HepG2 (cell line): ENCODE results near the gene ATXN2. TPM values are rescaled to one million over a fixed set of nuclear protein-coding genes. Genes with fewer than 3 reads are reported as not detected.
A peak's percentile ranks its signal among the peaks of the same experiment; 100 is the strongest.

ENCODE experiments used
- ATAC-seq: fragments of 200-7000 bp; cut with Tn5 transposase; 3 replicates; pipeline ENCODE4 v1.9.1; 2020; ENCODE audit warnings: mild to moderate bottlenecking, moderate library complexity
- BruUV-seq: library from RNA; stranded (reverse); fragments of 400-500 nt; replicated peaks from 2 replicates; lab custom pipeline; 2021; lab: Mats Ljungman, UMichigan
- CTCF ChIA-PET: fragments of 300-600 bp; formaldehyde crosslinking; extraction: SDS; loops from one replicate; lab custom pipeline; 2021; ENCODE audit warnings: low total read pairs, inconsistent platforms, low intra/inter-chr PET ratio; lab: Yijun Ruan, JAX
- POLR2A ChIA-PET: fragments of 350-600 bp; sonication (Branson Sonifier 250); formaldehyde crosslinking; loops from one replicate; lab custom pipeline; 2020; ENCODE audit warnings: antibody characterized with exemption, inconsistent platforms; lab: Yijun Ruan, JAX
- DNase-seq: peaks from one replicate; pipeline ENCODE4 v3.0.0-alpha.2; 2015; ENCODE audit warnings: low spot score
- FAIRE-seq: peaks from 3 replicates; lab custom pipeline; 2011; peaks lifted over from hg19 to GRCh38; lab: Jason Lieb, UNC
- H2AFZ ChIP-seq: one replicate; pipeline ENCODE4 v1.6.1; 2011; ENCODE audit warnings: low read length, inconsistent platforms
- H3K27ac ChIP-seq: fragments of 300-600 bp; 3 replicates; pipeline ENCODE4 v1.8.0; 2011; ENCODE audit warnings: mixed run types, mild to moderate bottlenecking, mixed read lengths, low read length, inconsistent platforms; ENCODE audit not compliant: insufficient read depth; ENCODE audit errors: extremely low read length
- H3K27me3 ChIP-seq, 2 experiments: fragments of 200-600 bp in 1 of 2; 2 replicates in 1 of 2; 3 replicates in 1 of 2; pipeline versions ENCODE4 v1.6.0 to v1.8.0; 2011; ENCODE audit warnings: low read length in 2 of 2, mild to moderate bottlenecking in 2 of 2, moderate library complexity in 2 of 2, inconsistent platforms in 1 of 2; ENCODE audit not compliant: insufficient read depth in 2 of 2, control insufficient read depth in 1 of 2
- H3K36me3 ChIP-seq, 2 experiments: fragments of 200-600 bp in 1 of 2; replicated peaks in 1 of 2; 2 replicates in 1 of 2; 3 replicates in 1 of 2; pipeline versions ENCODE4 v1.5.1 to v1.8.0; 2011; ENCODE audit warnings: low read length in 2 of 2, inconsistent platforms in 1 of 2; ENCODE audit not compliant: insufficient read depth in 2 of 2, control insufficient read depth in 1 of 2
- H3K4me1 ChIP-seq: 2 replicates; pipeline ENCODE4 v1.5.1; 2012; ENCODE audit warnings: low read length, inconsistent platforms; ENCODE audit not compliant: insufficient read depth
- H3K4me2 ChIP-seq: 2 replicates; pipeline ENCODE4 v1.6.0; 2011; ENCODE audit warnings: low read depth, low read length, inconsistent platforms
- H3K4me3 ChIP-seq, 3 experiments: fragments of 200-600 bp in 1 of 3; sonication (generic), shearing (Covaris generic) in 1 of 3; replicated peaks in 1 of 3; 2 replicates each; pipeline ENCODE4 v1.5.1; 2011 to 2016; ENCODE audit warnings: low read length in 3 of 3, inconsistent platforms in 2 of 3, low read depth in 2 of 3, mild to moderate bottlenecking in 2 of 3, control low read depth in 1 of 3, mixed read lengths in 1 of 3; ENCODE audit not compliant: insufficient read depth in 1 of 3
- H3K79me2 ChIP-seq: one replicate; pipeline ENCODE4 v1.6.1; 2011; ENCODE audit warnings: low read length, inconsistent platforms; ENCODE audit not compliant: insufficient read depth
- H3K9ac ChIP-seq: 2 replicates; pipeline ENCODE4 v1.6.0; 2011; ENCODE audit warnings: mild to moderate bottlenecking, low read depth, low read length, inconsistent platforms; ENCODE audit not compliant: insufficient read depth
- H3K9me3 ChIP-seq: 2 replicates; pipeline ENCODE4 v1.5.1; 2012; ENCODE audit warnings: mild to moderate bottlenecking, low read length
- H4K20me1 ChIP-seq: 2 replicates; pipeline ENCODE4 v1.6.0; 2011; ENCODE audit warnings: inconsistent platforms, mild to moderate bottlenecking, low read length, moderate library complexity; ENCODE audit not compliant: insufficient read depth
- RELA ChIP-seq: sonication (generic); formaldehyde crosslinking; IDR thresholded peaks from 2 replicates; pipeline ENCODE4 v1.4.0; 2020; ENCODE audit warnings: missing genetic modification reagents
- ZNF768 ChIP-seq: sonication (generic); formaldehyde crosslinking; IDR thresholded peaks from 2 replicates; pipeline ENCODE4 v1.4.0; 2020; ENCODE audit warnings: missing genetic modification reagents
- ZNF879 ChIP-seq: sonication (generic); formaldehyde crosslinking; IDR thresholded peaks from 2 replicates; pipeline ENCODE4 v1.8.1; 2023; ENCODE audit warnings: missing genetic modification reagents
- WGBS: methylation state at CpG from one replicate; pipeline ENCODE4 v1.1.6; 2017; ENCODE audit warnings: low lambda C conversion rate; 5-methylcytosine and 5-hydroxymethylcytosine counted together
- in situ Hi-C: cut with HindIII; loops from 2 replicates; pipeline ENCODE4 v1.10.0; 2017; ENCODE audit warnings: low pct_unique_long_range_greater_than_20kb; ENCODE audit not compliant: extremely low pct_ligation_motif_present
- intact Hi-C: fragments of 100-400 bp; cut with micrococcal nuclease; formaldehyde crosslinking; loops from one replicate; pipeline ENCODE4 v1.10.0; 2022; ENCODE audit not compliant: unreplicated experiment
- polyA plus RNA-seq, 8 experiments: library from polyadenylated mRNA; depleted of rRNA in 3 of 8; stranded (reverse) in 7 of 8; unstranded in 1 of 8; fragments of >200 nt; fragmentation: Illumina TruSeq in 4 of 8; extraction: Trizol in 4 of 8; gene quantifications; 2 replicates each; pipeline versions ENCODE4 v1.2.1 to v1.2.3, GENCODE V29; 2011 to 2016; ENCODE audit warnings: low read depth in 4 of 8, missing spikeins in 1 of 8, mixed read lengths in 1 of 8; ENCODE audit not compliant: insufficient read depth in 1 of 8
- total RNA-seq, 5 experiments: library from RNA; depleted of rRNA; stranded (reverse); fragments of >200 nt; fragmentation: Illumina TruSeq; extraction: Trizol; gene quantifications; 2 replicates each; pipeline ENCODE4 v1.2.3, GENCODE V29; 2016; ENCODE audit warnings: low read depth in 1 of 5
- TF ChIP-seq, protein P1 (sequence below), 2 experiments: IDR thresholded peaks; 2 replicates each; pipeline ENCODE4 v1.6.1; 2011 to 2012; ENCODE audit warnings: low read length in 2 of 2, borderline replicate concordance in 1 of 2, low read depth in 1 of 2, mild to moderate bottlenecking in 1 of 2, moderate library complexity in 1 of 2
- TF ChIP-seq, protein P2 (sequence below): fragments of 450-650 bp; IDR thresholded peaks from 2 replicates; pipeline ENCODE4 v1.6.1; 2017
- TF ChIP-seq, protein P3 (sequence below): sonication (generic); formaldehyde crosslinking; IDR thresholded peaks from 2 replicates; pipeline ENCODE4 v1.8.0; 2022; ENCODE audit warnings: mild to moderate bottlenecking, missing genetic modification reagents, borderline replicate concordance

Gene ATXN2
- total and polyA plus RNA-seq, 2 of the 13 experiments (the other 11 are each of a cell fraction or from before 2014, with no cell fraction given) = 18.1 to 27.1 TPM

DNA sequence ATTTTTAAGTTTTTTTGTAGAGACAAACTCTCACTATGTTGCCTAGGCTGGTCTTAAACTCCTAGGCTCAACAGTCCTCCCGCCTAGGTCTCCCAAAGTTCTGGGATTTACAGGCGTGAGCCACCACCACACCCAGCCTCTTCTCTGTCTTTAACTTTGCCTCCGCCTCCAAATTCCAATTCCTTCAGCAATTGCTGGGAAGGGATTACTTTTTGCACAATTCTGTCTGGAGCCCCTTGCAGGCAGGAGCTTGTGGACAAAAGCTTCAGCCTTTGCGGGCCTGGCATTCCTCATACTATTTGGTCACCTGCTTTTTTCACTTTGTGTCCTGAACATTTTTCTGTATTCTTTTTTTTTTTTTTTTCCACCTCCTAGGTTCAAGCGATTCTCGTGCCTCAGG is 167.3 kb downstream of the ATXN2 start (continued):
- TF ChIP-seq, protein P1, sequence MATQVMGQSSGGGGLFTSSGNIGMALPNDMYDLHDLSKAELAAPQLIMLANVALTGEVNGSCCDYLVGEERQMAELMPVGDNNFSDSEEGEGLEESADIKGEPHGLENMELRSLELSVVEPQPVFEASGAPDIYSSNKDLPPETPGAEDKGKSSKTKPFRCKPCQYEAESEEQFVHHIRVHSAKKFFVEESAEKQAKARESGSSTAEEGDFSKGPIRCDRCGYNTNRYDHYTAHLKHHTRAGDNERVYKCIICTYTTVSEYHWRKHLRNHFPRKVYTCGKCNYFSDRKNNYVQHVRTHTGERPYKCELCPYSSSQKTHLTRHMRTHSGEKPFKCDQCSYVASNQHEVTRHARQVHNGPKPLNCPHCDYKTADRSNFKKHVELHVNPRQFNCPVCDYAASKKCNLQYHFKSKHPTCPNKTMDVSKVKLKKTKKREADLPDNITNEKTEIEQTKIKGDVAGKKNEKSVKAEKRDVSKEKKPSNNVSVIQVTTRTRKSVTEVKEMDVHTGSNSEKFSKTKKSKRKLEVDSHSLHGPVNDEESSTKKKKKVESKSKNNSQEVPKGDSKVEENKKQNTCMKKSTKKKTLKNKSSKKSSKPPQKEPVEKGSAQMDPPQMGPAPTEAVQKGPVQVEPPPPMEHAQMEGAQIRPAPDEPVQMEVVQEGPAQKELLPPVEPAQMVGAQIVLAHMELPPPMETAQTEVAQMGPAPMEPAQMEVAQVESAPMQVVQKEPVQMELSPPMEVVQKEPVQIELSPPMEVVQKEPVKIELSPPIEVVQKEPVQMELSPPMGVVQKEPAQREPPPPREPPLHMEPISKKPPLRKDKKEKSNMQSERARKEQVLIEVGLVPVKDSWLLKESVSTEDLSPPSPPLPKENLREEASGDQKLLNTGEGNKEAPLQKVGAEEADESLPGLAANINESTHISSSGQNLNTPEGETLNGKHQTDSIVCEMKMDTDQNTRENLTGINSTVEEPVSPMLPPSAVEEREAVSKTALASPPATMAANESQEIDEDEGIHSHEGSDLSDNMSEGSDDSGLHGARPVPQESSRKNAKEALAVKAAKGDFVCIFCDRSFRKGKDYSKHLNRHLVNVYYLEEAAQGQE (IDR thresholded peaks at IDR 0.05; ENCODE audit: borderline replicate concordance in 1 of 2, low read depth in 1 of 2, low read length in 2 of 2) = no peak
- TF ChIP-seq, protein P2, sequence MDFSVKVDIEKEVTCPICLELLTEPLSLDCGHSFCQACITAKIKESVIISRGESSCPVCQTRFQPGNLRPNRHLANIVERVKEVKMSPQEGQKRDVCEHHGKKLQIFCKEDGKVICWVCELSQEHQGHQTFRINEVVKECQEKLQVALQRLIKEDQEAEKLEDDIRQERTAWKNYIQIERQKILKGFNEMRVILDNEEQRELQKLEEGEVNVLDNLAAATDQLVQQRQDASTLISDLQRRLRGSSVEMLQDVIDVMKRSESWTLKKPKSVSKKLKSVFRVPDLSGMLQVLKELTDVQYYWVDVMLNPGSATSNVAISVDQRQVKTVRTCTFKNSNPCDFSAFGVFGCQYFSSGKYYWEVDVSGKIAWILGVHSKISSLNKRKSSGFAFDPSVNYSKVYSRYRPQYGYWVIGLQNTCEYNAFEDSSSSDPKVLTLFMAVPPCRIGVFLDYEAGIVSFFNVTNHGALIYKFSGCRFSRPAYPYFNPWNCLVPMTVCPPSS = no peak
- TF ChIP-seq ZNF879 (CRISPR knock-in tag) (no peak), RELA (CRISPR knock-in tag) (no peak)

DNA sequence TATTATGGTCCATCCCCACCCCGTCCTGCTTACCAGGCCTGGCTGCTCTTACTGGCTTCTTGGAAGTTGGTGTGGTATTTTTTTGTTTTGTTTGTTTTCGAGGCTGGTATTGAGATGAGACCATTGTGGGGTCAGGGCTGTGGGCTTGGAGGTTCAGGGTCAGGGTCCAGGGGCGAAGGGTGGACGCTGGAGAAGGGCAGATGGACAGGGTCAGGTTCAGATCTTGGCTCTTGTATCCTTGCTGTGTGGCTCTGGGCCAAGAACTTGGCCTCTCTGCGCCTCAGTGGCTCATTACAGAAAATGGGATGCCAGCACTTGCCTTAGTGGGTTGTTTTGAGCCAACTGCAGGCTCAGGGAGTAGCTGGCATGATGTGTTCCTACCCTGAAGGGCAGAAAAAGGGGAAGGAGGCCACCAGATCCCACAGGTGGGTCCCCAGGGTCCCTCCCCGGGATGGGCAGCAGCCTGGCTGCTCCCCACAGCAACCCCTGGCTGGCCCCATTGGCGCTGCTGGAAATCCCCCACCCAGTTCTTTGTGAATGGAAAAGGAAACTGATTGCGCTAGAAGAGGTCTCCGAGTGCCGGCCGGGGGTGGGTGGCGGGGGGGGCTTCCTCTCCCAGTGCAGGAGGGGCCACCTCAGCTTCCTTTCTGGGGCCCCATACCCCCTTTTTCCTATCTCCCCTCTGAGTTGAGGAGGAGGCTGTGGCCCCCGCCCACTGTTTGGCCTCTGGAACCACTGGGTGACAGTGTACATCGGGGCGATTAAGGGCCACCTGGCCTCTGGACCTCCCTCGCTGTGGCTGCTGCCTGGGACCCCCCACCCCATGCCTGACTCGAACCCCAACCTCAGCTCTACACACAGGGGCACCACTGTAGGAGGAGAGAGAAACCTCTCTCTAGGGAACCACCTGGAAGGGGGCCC is 168.4 kb downstream of the ATXN2 start:
- intact Hi-C loops (no loop called here), in situ Hi-C loops (no loop called here)
- WGBS = 88% methylated on average over 11 of the region's 17 CpGs
- peak; percentile 94 for TF ChIP-seq ZNF768 (CRISPR knock-in tag)
- TF ChIP-seq, protein P3, sequence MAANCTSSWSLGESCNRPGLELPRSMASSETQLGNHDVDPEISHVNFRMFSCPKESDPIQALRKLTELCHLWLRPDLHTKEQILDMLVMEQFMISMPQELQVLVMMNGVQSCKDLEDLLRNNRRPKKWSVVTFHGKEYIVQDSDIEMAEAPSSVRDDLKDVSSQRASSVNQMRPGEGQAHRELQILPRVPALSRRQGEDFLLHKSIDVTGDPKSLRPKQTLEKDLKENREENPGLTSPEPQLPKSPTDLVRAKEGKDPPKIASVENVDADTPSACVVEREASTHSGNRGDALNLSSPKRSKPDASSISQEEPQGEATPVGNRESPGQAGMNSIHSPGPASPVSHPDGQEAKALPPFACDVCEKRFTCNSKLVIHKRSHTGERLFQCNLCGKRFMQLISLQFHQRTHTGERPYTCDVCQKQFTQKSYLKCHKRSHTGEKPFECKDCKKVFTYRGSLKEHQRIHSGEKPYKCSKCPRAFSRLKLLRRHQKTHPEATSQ (CRISPR knock-in tag) = no peak
- H3K36me3 ChIP-seq = peaks cover 2 to 16% of the 10 kb centered on the region in 2 experiments; a peak in 3 of 5 replicates
- peaks cover 30% of the 10 kb centered on the region for H3K4me1 ChIP-seq
- no TSS peak for BruUV-seq
- H3K4me3 ChIP-seq = no peak overlapping the region
- ChIA-PET CTCF (no interaction called here), POLR2A (no interaction called here)
- no peaks in the 10 kb centered on the region for H3K79me2 ChIP-seq
- no peak overlapping the region for H2AFZ ChIP-seq
- no peak overlapping the region for H3K4me2 ChIP-seq
- H3K27ac ChIP-seq = no peak overlapping the region
- H3K9me3 ChIP-seq = no peaks in the 10 kb centered on the region
- ATAC-seq (no peak), DNase-seq (no peak), FAIRE-seq (no peak)
- H4K20me1 ChIP-seq = 0 out of 2 replicates have a peak, but pooled peaks cover 4% of the 10 kb centered on the region
- no peaks in the 10 kb centered on the region for H3K27me3 ChIP-seq
- no peak overlapping the region for H3K9ac ChIP-seq
